CD4-positive, alpha-beta T cell (primary cell): Measurements from ENCODE around the gene STK24. TPM values are rescaled to one million over a fixed set of nuclear protein-coding genes. Genes with fewer than 3 reads are reported as not detected.

Experiments
- ATAC-seq: fragments of 200-7000 bp; cut with Tn5 transposase; one replicate; pipeline ENCODE4 v1.10.0; 2022; ENCODE audit warnings: mild to moderate bottlenecking; ENCODE audit not compliant: poor library complexity
- CTCF ChIA-PET: fragments of 350-600 bp; sonication (Branson Sonifier 250); formaldehyde crosslinking; loops from one replicate; lab custom pipeline; 2021; ENCODE audit warnings: antibody characterized with exemption, inconsistent platforms; lab: Charles Lee
- POLR2A ChIA-PET: fragments of 350-600 bp; sonication (Branson Sonifier 250); formaldehyde crosslinking; loops from one replicate; lab custom pipeline; 2021; ENCODE audit warnings: antibody characterized with exemption, inconsistent platforms; lab: Charles Lee
- DNase-seq, 14 experiments: peaks; one replicate each; pipeline ENCODE4 v3.0.0-alpha.2; 2013 to 2020; ENCODE audit warnings: mixed read lengths in 2 of 14
- H3K27ac ChIP-seq, 2 donors: one replicate each; pipeline versions ENCODE4 v1.5.1 to v1.7.0; 2013; ENCODE audit warnings: low read length in 2 of 2, low read depth in 1 of 2, mild to moderate bottlenecking in 1 of 2
- H3K27me3 ChIP-seq, 2 experiments: 1 replicate in 1 of 2; 2 replicates in 1 of 2; pipeline versions ENCODE4 v1.6.1 to v1.7.0; 2013; ENCODE audit warnings: low read length in 2 of 2, control low read depth in 1 of 2, mild to moderate bottlenecking in 1 of 2, moderate library complexity in 1 of 2; ENCODE audit not compliant: insufficient read depth in 2 of 2, control insufficient read depth in 1 of 2
- H3K36me3 ChIP-seq: one replicate; pipeline ENCODE4 v1.6.1; 2013; ENCODE audit warnings: low read length, control low read depth; ENCODE audit not compliant: insufficient read depth
- H3K4me1 ChIP-seq: one replicate; pipeline ENCODE4 v1.6.1; 2013; ENCODE audit warnings: low read length, control low read depth; ENCODE audit not compliant: insufficient read depth
- H3K4me3 ChIP-seq: one replicate; pipeline ENCODE4 v1.5.1; 2013; ENCODE audit warnings: mild to moderate bottlenecking, low read length, moderate library complexity
- H3K9me3 ChIP-seq, 2 experiments: 1 replicate in 1 of 2; 2 replicates in 1 of 2; pipeline versions ENCODE4 v1.6.1 to v1.7.0; 2013; ENCODE audit warnings: low read length in 2 of 2, mild to moderate bottlenecking in 2 of 2, control low read depth in 1 of 2, moderate library complexity in 1 of 2; ENCODE audit not compliant: control insufficient read depth in 1 of 2, insufficient read depth in 1 of 2
- H3K27ac Mint-ChIP-seq: one replicate; pipeline ENCODE4 v1.8.0; 2020; ENCODE audit warnings: mixed read lengths
- H3K27me3 Mint-ChIP-seq: one replicate; pipeline ENCODE4 v1.8.0; 2021; ENCODE audit warnings: mixed read lengths
- H3K36me3 Mint-ChIP-seq: one replicate; pipeline ENCODE4 v1.8.0; 2021; ENCODE audit warnings: low read depth, mixed read lengths
- H3K4me1 Mint-ChIP-seq: one replicate; pipeline ENCODE4 v1.8.0; 2021; ENCODE audit warnings: low read depth, mixed read lengths
- H3K4me3 Mint-ChIP-seq: one replicate; pipeline ENCODE4 v1.8.0; 2020; ENCODE audit warnings: mild to moderate bottlenecking, mixed read lengths
- H3K9me3 Mint-ChIP-seq: one replicate; pipeline ENCODE4 v1.8.0; 2020; ENCODE audit warnings: mixed read lengths
- intact Hi-C, 2 experiments: fragments of 100-400 bp; cut with DNase I in 1 of 2; cut with micrococcal nuclease in 1 of 2; formaldehyde crosslinking; loops; one replicate each; pipeline versions ENCODE4 v1.15.1 to v1.9.0; 2023 to 2025; cut with DNase I, micrococcal nuclease
- total RNA-seq, 174 experiments: library from RNA in 2 of 174; stranded (reverse) in 2 of 174; gene quantifications; one replicate each; pipeline ENCODE4 v1.2.3 and lab custom pipeline; 2021 to 2026
- TF ChIP-seq, protein P1 (sequence below): fragments of 200-600 bp; IDR thresholded peaks from one replicate; pipeline ENCODE4 v1.8.0; 2022; ENCODE audit warnings: antibody characterized with exemption, mild to moderate bottlenecking

Gene STK24
- total RNA-seq, 2 experiments from 2014 or later: 82.3 to 85.2 TPM

DNA sequence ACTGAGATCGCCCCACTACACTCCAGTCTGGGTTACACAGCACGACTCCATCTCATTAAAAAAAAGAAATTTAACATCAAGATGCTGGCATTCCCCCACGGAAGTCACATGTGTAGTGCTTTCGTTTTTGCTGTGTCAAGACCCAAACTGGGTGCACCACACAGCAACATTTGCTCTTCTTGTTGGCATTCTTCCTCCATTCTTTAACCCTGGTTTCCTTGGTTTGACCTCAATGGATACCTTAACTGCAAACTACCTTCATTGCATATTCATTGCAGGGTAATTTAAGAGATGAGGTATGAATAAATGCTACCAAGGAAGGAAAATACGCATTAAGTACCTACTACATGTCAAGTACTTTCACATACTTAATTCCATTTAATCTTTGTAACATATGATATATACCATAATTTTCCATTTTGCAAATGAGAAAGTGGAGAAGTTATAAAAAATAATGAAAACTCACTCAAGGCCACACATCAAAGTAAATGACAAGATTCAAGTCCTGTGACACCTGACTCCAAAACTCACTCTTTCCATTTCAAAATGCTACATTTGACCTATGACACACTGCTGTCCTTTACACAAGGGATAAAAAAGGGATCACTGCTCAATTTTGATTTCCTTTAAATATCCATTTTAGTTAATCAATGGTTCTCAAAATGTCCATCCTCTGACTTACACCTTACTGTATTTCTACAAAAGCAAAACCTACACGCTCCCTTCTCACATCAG lies 59.2 kb downstream of the STK24 start:
- Mint-ChIP-seq H3K27me3 (no peaks in the 10 kb centered on the region), H3K36me3 (peaks cover 64% of the 10 kb centered on the region), H3K4me1 (peaks cover 99% of the 10 kb centered on the region), H3K4me3 (peak overlapping the region; percentile 30), H3K27ac (peak overlapping the region; percentile 86), H3K9me3 (no peaks in the 10 kb centered on the region)
- TF ChIP-seq, protein P1, sequence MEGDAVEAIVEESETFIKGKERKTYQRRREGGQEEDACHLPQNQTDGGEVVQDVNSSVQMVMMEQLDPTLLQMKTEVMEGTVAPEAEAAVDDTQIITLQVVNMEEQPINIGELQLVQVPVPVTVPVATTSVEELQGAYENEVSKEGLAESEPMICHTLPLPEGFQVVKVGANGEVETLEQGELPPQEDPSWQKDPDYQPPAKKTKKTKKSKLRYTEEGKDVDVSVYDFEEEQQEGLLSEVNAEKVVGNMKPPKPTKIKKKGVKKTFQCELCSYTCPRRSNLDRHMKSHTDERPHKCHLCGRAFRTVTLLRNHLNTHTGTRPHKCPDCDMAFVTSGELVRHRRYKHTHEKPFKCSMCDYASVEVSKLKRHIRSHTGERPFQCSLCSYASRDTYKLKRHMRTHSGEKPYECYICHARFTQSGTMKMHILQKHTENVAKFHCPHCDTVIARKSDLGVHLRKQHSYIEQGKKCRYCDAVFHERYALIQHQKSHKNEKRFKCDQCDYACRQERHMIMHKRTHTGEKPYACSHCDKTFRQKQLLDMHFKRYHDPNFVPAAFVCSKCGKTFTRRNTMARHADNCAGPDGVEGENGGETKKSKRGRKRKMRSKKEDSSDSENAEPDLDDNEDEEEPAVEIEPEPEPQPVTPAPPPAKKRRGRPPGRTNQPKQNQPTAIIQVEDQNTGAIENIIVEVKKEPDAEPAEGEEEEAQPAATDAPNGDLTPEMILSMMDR: no peak
- ATAC-seq (peak; percentile 77), DNase-seq (peak in 6 of 14 experiments; percentile 21 to 86 (median 56))
- Histone ChIP-seq H3K4me3 (no peak overlapping the region), H3K36me3 (peaks cover 28% of the 10 kb centered on the region), H3K27ac (peak overlapping the region in 1 of 2 donors; percentile 57), H3K9me3 (no peaks in the 10 kb centered on the region), H3K4me1 (peaks cover 70% of the 10 kb centered on the region), H3K27me3 (no peaks in the 10 kb centered on the region)
- intact Hi-C loops: no loop called here
- CTCF ChIA-PET: interaction anchor here (1.0 kb wide), 1 partner anchor 9 kb away, joined by 3 read pairs; no protein-coding TSS in a partner anchor
- POLR2A ChIA-PET: interaction anchor here (1.8 kb wide), 1 partner anchor 58 kb away, joined by 6 read pairs; no protein-coding TSS in a partner anchor

DNA sequence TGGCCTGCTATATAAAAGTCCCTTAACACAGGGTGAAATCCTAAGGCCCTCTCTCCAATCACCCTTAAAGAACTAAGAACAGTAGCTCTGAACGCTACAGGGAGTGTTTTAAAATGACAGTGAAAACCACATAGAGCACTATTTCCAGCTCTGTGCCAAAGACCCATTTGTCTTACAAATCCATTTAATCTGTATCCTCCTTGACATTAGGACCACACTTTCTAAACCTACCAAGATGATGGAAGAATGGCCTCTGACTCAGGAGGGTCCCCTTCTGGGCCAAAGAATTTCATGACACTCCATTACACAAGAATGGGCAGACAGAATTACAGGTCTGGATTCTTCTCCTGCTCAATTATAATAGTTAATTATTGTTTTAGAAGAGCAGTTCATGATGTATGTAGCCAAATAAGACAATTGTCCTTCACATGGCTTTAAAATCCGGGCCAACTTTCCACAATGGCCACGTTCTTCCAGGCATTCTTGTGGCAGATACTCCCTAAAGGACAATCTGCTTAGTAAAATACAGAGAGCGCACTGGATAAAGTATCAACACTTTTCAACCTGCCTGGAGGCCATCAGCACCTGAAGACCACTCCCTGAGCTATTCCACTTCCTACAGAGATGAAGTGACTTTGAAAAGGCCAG lies 61.0 kb downstream of the STK24 start:
- ATAC-seq: no peak
- peaks cover 82% of the 10 kb centered on the region for H3K36me3 Mint-ChIP-seq

DNA sequence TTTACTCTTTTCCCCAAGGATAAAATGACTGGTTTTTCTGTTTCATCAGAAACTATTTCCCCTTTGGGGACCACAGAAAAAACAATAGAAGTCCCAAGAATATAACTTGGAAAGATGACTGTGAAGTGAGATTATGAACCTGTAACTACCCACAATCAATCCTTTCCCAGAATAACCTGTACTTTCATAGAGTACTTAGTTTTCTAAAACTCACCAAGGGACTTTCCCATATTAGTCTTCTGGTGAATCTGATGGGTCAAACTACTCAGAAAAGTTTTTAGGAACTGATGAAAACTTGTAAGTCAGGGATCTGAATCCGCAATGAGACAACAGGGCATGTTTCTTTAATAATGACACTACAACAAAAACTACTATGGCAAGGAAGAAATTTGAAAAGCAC lies 62.6 kb downstream of the STK24 start:
- Histone ChIP-seq H3K36me3 (peaks cover 31% of the 10 kb centered on the region), H3K27ac (no peak overlapping the region), H3K27me3 (no peaks in the 10 kb centered on the region), H3K4me3 (no peak overlapping the region), H3K9me3 (no peaks in the 10 kb centered on the region), H3K4me1 (peaks cover 68% of the 10 kb centered on the region)
- Mint-ChIP-seq H3K4me3 (no peak overlapping the region), H3K4me1 (peaks cover 98% of the 10 kb centered on the region), H3K9me3 (no peaks in the 10 kb centered on the region), H3K27ac (peak overlapping the region; percentile 86), H3K36me3 (peaks cover 87% of the 10 kb centered on the region), H3K27me3 (no peaks in the 10 kb centered on the region)
- POLR2A ChIA-PET: interaction anchor here (0.9 to 1.6 kb wide), 2 partner anchors 26 to 57 kb away, joined by 3 read pairs; no protein-coding TSS in a partner anchor
- TF ChIP-seq, protein P1: no peak
- ATAC-seq: no peak
- no peak for DNase-seq
- CTCF ChIA-PET: no interaction called here
- intact Hi-C loops: loop anchor here (5.0 kb wide), 3 partner anchors 37 to 58 kb away; no protein-coding TSS in a partner anchor

More for the DNA sequence above, 61.0 kb downstream of the STK24 start:
- no peaks in the 10 kb centered on the region for H3K9me3 ChIP-seq
- Mint-ChIP-seq H3K9me3 (no peaks in the 10 kb centered on the region), H3K27ac (peak overlapping the region; percentile 86), H3K4me1 (peaks cover 98% of the 10 kb centered on the region), H3K4me3 (no peak overlapping the region), H3K27me3 (no peaks in the 10 kb centered on the region)
- TF ChIP-seq, protein P1: no peak
- peaks cover 31% of the 10 kb centered on the region for H3K36me3 ChIP-seq
- H3K27me3 ChIP-seq: no peaks in the 10 kb centered on the region
- H3K4me3 ChIP-seq: no peak overlapping the region
- ChIA-PET CTCF (interaction anchor here (0.6 to 1.5 kb wide), 3 partner anchors 41 to 137 kb away, joined by 3 to 6 read pairs (median 3); no protein-coding TSS in a partner anchor), POLR2A (interaction anchor here (0.9 to 1.0 kb wide), 2 partner anchors 52 to 56 kb away, joined by 3 read pairs; no protein-coding TSS in a partner anchor)
- intact Hi-C loops: no loop called here
- H3K27ac ChIP-seq: peak overlapping the region in 1 of 2 donors; percentile 9
- H3K4me1 ChIP-seq: peaks cover 66% of the 10 kb centered on the region
- no peak for DNase-seq
